Measurements from ENCODE around the gene TNNI2. TPM values are rescaled to one million over a fixed set of nuclear protein-coding genes. Genes with fewer than 3 reads are reported as not detected.

Gene TNNI2
- total RNA-seq, 4 donors from 2014 or later = 4.2 TPM; not detected in 3

GRCh38 chr11:1835671-1836010 lies 3.1 kb upstream of the TNNI2 start:
- Histone ChIP-seq H3K4me1 (peaks cover 11 to 36% (median 20%) of the 10 kb centered on the region in 4 donors), H3K27me3 (peaks cover 0 to 30% (median 0%) of the 10 kb centered on the region in 4 donors), H3K9me3 (no peaks in the 10 kb centered on the region), H3K36me3 (no peaks in the 10 kb centered on the region), H3K27ac (replicated peaks in 1 of 4) (no peak overlapping the region), H3K4me3 (no peak overlapping the region)
- intact Hi-C loops (cut with DNase I) = loop anchor here (5.0 kb wide), 1 partner anchor 317 kb away; no protein-coding TSS in a partner anchor
- no peak for TF ChIP-seq POLR2A (IDR thresholded peaks at IDR 0.05; ENCODE audit: low read depth)
- TF ChIP-seq CTCF (IDR thresholded peaks at IDR 0.05) = no peak
- TF ChIP-seq EP300 (IDR thresholded peaks at IDR 0.05) = no peak
- TF ChIP-seq POLR2AphosphoS5 (IDR thresholded peaks at IDR 0.05) = no peak
- no peak for DNase-seq (ENCODE audit: extremely low spot score)
- 93% methylated on average over 12 of the region's 12 CpGs for WGBS

GRCh38 chr11:1836011-1836945 lies 2.5 kb upstream of the TNNI2 start:
- peaks cover 11 to 36% (median 20%) of the 10 kb centered on the region in 4 donors for H3K4me1 ChIP-seq
- no peak overlapping the region for H3K27ac ChIP-seq (replicated peaks in 1 of 4)
- TF ChIP-seq EP300 (IDR thresholded peaks at IDR 0.05) (no peak), POLR2AphosphoS5 (IDR thresholded peaks at IDR 0.05) (no peak)
- 91% methylated on average over 7 of the region's 43 CpGs for WGBS
- H3K27me3 ChIP-seq = peaks cover 0 to 24% (median 0%) of the 10 kb centered on the region in 4 donors
- no peaks in the 10 kb centered on the region for H3K36me3 ChIP-seq
- H3K4me3 ChIP-seq = no peak overlapping the region
- no peak for DNase-seq (ENCODE audit: extremely low spot score)
- intact Hi-C loops (cut with DNase I) = loop anchor here (5.0 kb wide), 1 partner anchor 316 kb away; no protein-coding TSS in a partner anchor
- no peaks in the 10 kb centered on the region for H3K9me3 ChIP-seq

GRCh38 chr11:1837171-1838076 lies 1.4 kb upstream of the TNNI2 start:
- no peak for DNase-seq (ENCODE audit: extremely low spot score)
- Histone ChIP-seq H3K27me3 (peaks cover 0 to 13% (median 0%) of the 10 kb centered on the region in 4 donors), H3K9me3 (no peaks in the 10 kb centered on the region), H3K27ac (replicated peaks in 1 of 4) (no peak overlapping the region), H3K4me1 (peaks cover 10 to 30% (median 15%) of the 10 kb centered on the region in 4 donors), H3K4me3 (no peak overlapping the region), H3K36me3 (no peaks in the 10 kb centered on the region)
- intact Hi-C loops (cut with DNase I) = loop anchor here (5.0 kb wide), 1 partner anchor 315 kb away; no protein-coding TSS in a partner anchor
- TF ChIP-seq POLR2AphosphoS5 (IDR thresholded peaks at IDR 0.05) = peak in 1 of 2 donors; percentile 25
- no peak for TF ChIP-seq EP300 (IDR thresholded peaks at IDR 0.05)
- no peak for TF ChIP-seq POLR2A (IDR thresholded peaks at IDR 0.05; ENCODE audit: low read depth)
- peak; percentile 82 to 88 (median 86) for TF ChIP-seq CTCF (IDR thresholded peaks at IDR 0.05)
- 73% methylated on average over 11 of the region's 38 CpGs for WGBS

GRCh38 chr11:1838077-1838425 lies 730 bp upstream of the TNNI2 start:
- peaks cover 7 to 24% (median 11%) of the 10 kb centered on the region in 4 donors for H3K4me1 ChIP-seq
- no peak for DNase-seq (ENCODE audit: extremely low spot score)
- no peaks in the 10 kb centered on the region for H3K36me3 ChIP-seq
- no peak overlapping the region for H3K27ac ChIP-seq (replicated peaks in 1 of 4)
- H3K27me3 ChIP-seq = peaks cover 0 to 11% (median 0%) of the 10 kb centered on the region in 4 donors
- intact Hi-C loops (cut with DNase I) = loop anchor here (5.0 kb wide), 1 partner anchor 314 kb away; no protein-coding TSS in a partner anchor
- no peaks in the 10 kb centered on the region for H3K9me3 ChIP-seq
- 100% methylated on average over 1 of the region's 17 CpGs for WGBS
- H3K4me3 ChIP-seq = no peak overlapping the region
- no peak for TF ChIP-seq CTCF (IDR thresholded peaks at IDR 0.05)
- TF ChIP-seq POLR2AphosphoS5 (IDR thresholded peaks at IDR 0.05) = no peak
- no peak for TF ChIP-seq POLR2A (IDR thresholded peaks at IDR 0.05; ENCODE audit: low read depth)

Data from esophagus muscularis mucosa (tissue), 4 donors.